K562 (cell line): ENCODE results near the gene IMMP2L. TPM values are rescaled to one million over a fixed set of nuclear protein-coding genes. Genes with fewer than 3 reads are reported as not detected.

Source experiments
- ATAC-seq: fragments of 200-7000 bp; cut with Tn5 transposase; 3 replicates; pipeline ENCODE4 v1.9.1; 2020; ENCODE audit warnings: moderate library complexity
- BruUV-seq: library from RNA; stranded (reverse); fragments of 400-500 nt; replicated peaks from 2 replicates; lab custom pipeline; 2021; lab: Mats Ljungman, UMichigan
- CTCF ChIA-PET: fragments of 300-600 bp; formaldehyde crosslinking; extraction: SDS; loops from one replicate; lab custom pipeline; 2021; ENCODE audit warnings: low intra/inter-chr PET ratio; lab: Yijun Ruan, JAX
- POLR2A ChIA-PET: fragments of 300-600, 350-650 bp; sonication (Branson Sonifier 250); formaldehyde crosslinking; extraction: SDS; loops from one replicate; lab custom pipeline; 2021; ENCODE audit warnings: antibody characterized with exemption, inconsistent platforms; lab: Yijun Ruan, JAX
- DNase-seq, 4 experiments: peaks; one replicate each; pipeline versions ENCODE4 v3.0.0 to v3.0.0-alpha.2; 2011 to 2018; ENCODE audit warnings: low spot score in 3 of 4, mixed read lengths in 3 of 4; ENCODE audit errors: extremely low read depth in 1 of 4
- FAIRE-seq: peaks from 2 replicates; lab custom pipeline; 2011; peaks lifted over from hg19 to GRCh38; lab: Jason Lieb, UNC
- H2AFZ ChIP-seq: 2 replicates; pipeline ENCODE4 v1.6.0; 2011; ENCODE audit warnings: low read depth, low read length, control low read depth, inconsistent platforms
- H3K27ac ChIP-seq: fragments of 200-600 bp; 3 replicates; pipeline ENCODE4 v1.8.0; 2011; ENCODE audit warnings: low read depth, mild to moderate bottlenecking, control low read depth, inconsistent platforms, low read length, moderate library complexity, mixed read lengths; ENCODE audit errors: extremely low read depth
- H3K27me3 ChIP-seq, 2 experiments: fragments of 300-600 bp in 1 of 2; 2 replicates in 1 of 2; 3 replicates in 1 of 2; pipeline versions ENCODE4 v1.6.0 to v1.8.0; 2011; ENCODE audit warnings: inconsistent platforms in 2 of 2, low read length in 2 of 2, mild to moderate bottlenecking in 1 of 2, mixed read lengths in 1 of 2, moderate library complexity in 1 of 2; ENCODE audit not compliant: control insufficient read depth in 2 of 2, insufficient read depth in 2 of 2
- H3K36me3 ChIP-seq: fragments of 300-600 bp; 3 replicates; pipeline ENCODE4 v1.8.0; 2011; ENCODE audit warnings: mild to moderate bottlenecking, low read length, inconsistent platforms; ENCODE audit not compliant: control insufficient read depth, insufficient read depth
- H3K4me1 ChIP-seq, 2 experiments: fragments of 200-600 bp in 1 of 2; replicated peaks in 1 of 2; 2 replicates in 1 of 2; 3 replicates in 1 of 2; pipeline versions ENCODE4 v1.5.1 to v1.8.0; 2011; ENCODE audit warnings: inconsistent platforms in 2 of 2, low read length in 2 of 2, mild to moderate bottlenecking in 1 of 2, mixed read lengths in 1 of 2, moderate library complexity in 1 of 2; ENCODE audit not compliant: control insufficient read depth in 2 of 2, insufficient read depth in 2 of 2
- H3K4me2 ChIP-seq: 2 replicates; pipeline ENCODE4 v1.6.1; 2011; ENCODE audit warnings: low read length, control low read depth, inconsistent platforms, mixed read lengths; ENCODE audit not compliant: insufficient read depth
- H3K4me3 ChIP-seq: fragments of 200-600 bp; sonication (generic), shearing (Covaris generic); 2 replicates; pipeline ENCODE4 v1.5.1; 2016; ENCODE audit warnings: control low read depth, inconsistent platforms
- H3K79me2 ChIP-seq: fragments of 200-600 bp; 3 replicates; pipeline ENCODE4 v1.8.0; 2011; ENCODE audit warnings: low read length, inconsistent platforms; ENCODE audit not compliant: control insufficient read depth, insufficient read depth
- H3K9ac ChIP-seq, 2 experiments: 2 replicates each; pipeline versions ENCODE4 v1.6.0 to v1.6.1; 2011; ENCODE audit warnings: low read depth in 2 of 2, low read length in 2 of 2, control low read depth in 1 of 2, inconsistent platforms in 1 of 2, mild to moderate bottlenecking in 1 of 2, mixed read lengths in 1 of 2; ENCODE audit not compliant: insufficient read depth in 1 of 2
- H3K9me1 ChIP-seq: one replicate; pipeline ENCODE4 v1.6.0; 2011; ENCODE audit warnings: inconsistent platforms, mild to moderate bottlenecking, low read length, moderate library complexity; ENCODE audit not compliant: control insufficient read depth, insufficient read depth
- H3K9me3 ChIP-seq: replicated peaks from 2 replicates; pipeline ENCODE4 v1.5.1; 2011; ENCODE audit warnings: low read depth, low read length, inconsistent platforms; ENCODE audit not compliant: control insufficient read depth, insufficient read depth
- H4K20me1 ChIP-seq: replicated peaks from 2 replicates; pipeline ENCODE4 v1.6.1; 2011; ENCODE audit warnings: low read length, inconsistent platforms, mixed read lengths; ENCODE audit not compliant: control insufficient read depth, insufficient read depth
- CSDE1 ChIP-seq, 2 experiments: fragments of 450-650 bp; IDR thresholded peaks; 2 replicates each; pipeline ENCODE4 v1.6.1; 2016; ENCODE audit warnings: mild to moderate bottlenecking in 1 of 2
- HEY1 ChIP-seq: fragments of 250-450 bp; sonication (Bioruptor Pico); IDR thresholded peaks from 2 replicates; pipeline ENCODE4 v1.5.0; 2020; ENCODE audit warnings: mild to moderate bottlenecking, moderate library complexity, borderline replicate concordance
- HMG20B ChIP-seq: fragments of 250-450 bp; sonication (Bioruptor Pico); IDR thresholded peaks from 2 replicates; pipeline ENCODE4 v1.5.0; 2021; ENCODE audit warnings: mild to moderate bottlenecking
- KAT2B ChIP-seq: IDR thresholded peaks from one replicate; pipeline ENCODE4 v1.6.1; 2012; ENCODE audit warnings: low read depth, mild to moderate bottlenecking, control low read depth, inconsistent platforms, low read length, moderate library complexity
- ZNF699 ChIP-seq: fragments of 250-450 bp; sonication (Bioruptor Pico); IDR thresholded peaks from 2 replicates; pipeline ENCODE4 v1.8.0; 2021; ENCODE audit warnings: mild to moderate bottlenecking, moderate library complexity; ENCODE audit not compliant: insufficient replicate concordance
- WGBS: fragments of 100-300 bp; shearing (Covaris generic); methylation state at CpG from one replicate; pipeline ENCODE4 v1.1.6; 2016; ENCODE audit warnings: low coverage, mixed read lengths; ENCODE audit not compliant: insufficient coverage; ENCODE audit errors: missing lambda C conversion rate; 5-methylcytosine and 5-hydroxymethylcytosine counted together
- in situ Hi-C: fragments of 300-500 bp; cut with MboI; formaldehyde crosslinking; loops from 4 replicates; pipeline ENCODE4 v1.15.0; 2018; ENCODE audit warnings: inconsistent platforms, mixed read lengths
- intact Hi-C: fragments of 100-400 bp; cut with micrococcal nuclease; formaldehyde crosslinking; loops from 2 replicates; pipeline ENCODE4 v1.14.2; 2022
- polyA plus RNA-seq, 8 experiments: library from polyadenylated mRNA; depleted of rRNA in 4 of 8; stranded (reverse) in 5 of 8; unstranded in 3 of 8; fragments of >200 nt; fragmentation: Nextera tagmentation in 2 of 8; fragmentation: Illumina TruSeq in 1 of 8; extraction: Ambion mirVana in 2 of 8; extraction: Trizol in 1 of 8; gene quantifications; 2 replicates each; pipeline versions ENCODE4 v1.2.1 to v1.2.3, GENCODE V29; 2011 to 2014; ENCODE audit warnings: inconsistent platforms in 1 of 8, missing spikeins in 1 of 8
- total RNA-seq, 7 experiments: library from RNA; depleted of rRNA in 6 of 7; stranded (reverse); fragments of >200 nt in 6 of 7; fragmentation: Illumina TruSeq in 2 of 7; extraction: Trizol in 2 of 7; gene quantifications; 2 replicates each; pipeline versions ENCODE4 v1.2.1 to v1.2.3, GENCODE V29; 2011 to 2021; ENCODE audit warnings: low replicate concordance in 1 of 7

IMMP2L gene
- total and polyA plus RNA-seq, 9 of the 15 experiments (the other 6 are each of a cell fraction or from before 2014, with no cell fraction given): 29.7 to 116 (median 53.0) TPM

DNA sequence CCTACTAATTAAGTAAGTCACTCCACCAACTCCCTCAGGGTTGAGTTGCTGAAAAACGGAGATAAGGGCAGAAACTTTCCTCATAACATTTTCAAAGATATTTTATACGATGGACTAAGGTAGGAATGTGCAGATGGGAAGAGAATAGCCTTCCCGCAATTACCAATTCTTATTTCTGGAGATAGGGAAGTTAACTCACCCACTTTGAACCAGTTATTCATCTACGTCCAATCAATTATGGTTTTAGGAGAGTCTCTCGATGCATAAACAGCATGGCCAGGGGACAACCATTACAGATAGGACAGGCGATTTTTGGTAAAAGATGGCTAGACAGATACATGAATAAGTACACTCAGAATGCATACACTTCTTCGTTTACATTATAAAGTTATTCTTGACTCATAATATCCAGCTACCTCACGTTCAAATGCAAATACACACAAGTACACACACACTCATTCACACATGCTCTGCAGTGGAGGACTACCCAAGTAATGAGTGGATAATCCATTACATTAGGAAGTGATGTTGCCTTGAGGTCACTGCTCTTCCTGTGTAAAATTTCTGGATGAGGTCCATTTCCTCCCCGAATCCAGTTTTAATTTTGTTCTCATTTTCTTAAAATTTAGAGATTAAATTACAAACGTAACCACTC, 25.2 kb upstream of the IMMP2L start:
- Histone ChIP-seq H3K4me1 (no peaks in the 10 kb centered on the region), H3K4me3 (no peak overlapping the region), H4K20me1 (no peaks in the 10 kb centered on the region), H3K27ac (no peak overlapping the region), H3K36me3 (no peaks in the 10 kb centered on the region), H2AFZ (peak overlapping the region; percentile 26), H3K9me3 (no peaks in the 10 kb centered on the region), H3K79me2 (no peaks in the 10 kb centered on the region), H3K9ac (no peak overlapping the region), H3K4me2 (no peak overlapping the region), H3K9me1 (no peaks in the 10 kb centered on the region), H3K27me3 (peaks cover 8 to 10% of the 10 kb centered on the region in 2 experiments; a peak in 3 of 5 replicates)
- in situ Hi-C loops: no loop called here
- FAIRE-seq (no peak), ATAC-seq (peak; percentile 27; the same call in 2 of the 3 replicates), DNase-seq (no peak)
- TF ChIP-seq CSDE1 (IDR thresholded peaks at IDR 0.05) (no peak), ZNF699 (CRISPR knock-in tag) (no peak), KAT2B (no peak), HEY1 (no peak), HMG20B (CRISPR knock-in tag) (no peak)
- intact Hi-C loops: no loop called here
- ChIA-PET CTCF (no interaction called here), POLR2A (interaction anchor here (0.9 to 1.0 kb wide), 2 partner anchors 11 to 26 kb away, joined by 3 read pairs; no protein-coding TSS in a partner anchor)
- BruUV-seq: no TSS peak
- 2% methylated on average over 10 of the region's 10 CpGs for WGBS
